Esophagus squamous epithelium (tissue), 5 donors: ENCODE measurements around the gene CARD14. TPM values are rescaled to one million over a fixed set of nuclear protein-coding genes. Genes with fewer than 3 reads are reported as not detected.

Source experiments
- DNase-seq: peaks from one replicate; lab custom pipeline; 2025; lab: John Stamatoyannopoulos, UW
- H3K27ac ChIP-seq, 4 donors: fragments of 200-600 bp; sonication (generic); one replicate each; pipeline ENCODE4 v1.5.1; 2016 to 2019; ENCODE audit warnings: mild to moderate bottlenecking in 1 of 4
- H3K27me3 ChIP-seq, 4 donors: fragments of 200-600 bp; sonication (generic); 1 replicate in 3 of 4; 2 replicates in 1 of 4; pipeline versions ENCODE4 v1.5.1 to v1.6.0; 2017 to 2021; ENCODE audit warnings: antibody characterized with exemption in 1 of 4
- H3K36me3 ChIP-seq, 3 donors: fragments of 200-600 bp; sonication (generic); one replicate each; pipeline ENCODE4 v1.5.1; 2016 to 2019
- H3K4me1 ChIP-seq, 3 donors: fragments of 200-600 bp; sonication (generic); one replicate each; pipeline ENCODE4 v1.5.1; 2017 to 2019
- H3K4me3 ChIP-seq, 4 donors: fragments of 200-600 bp; sonication (generic); 1 replicate in 3 of 4; 2 replicates in 1 of 4; pipeline ENCODE4 v1.5.1; 2016 to 2019; ENCODE audit warnings: mild to moderate bottlenecking in 2 of 4, moderate library complexity in 1 of 4
- H3K9me3 ChIP-seq, 3 donors: fragments of 200-600 bp; sonication (generic); one replicate each; pipeline ENCODE4 v1.5.1; 2016 to 2019
- CTCF ChIP-seq, 6 experiments: fragments of 450-650 bp in 4 of 6; fragments of 200-600 bp in 2 of 6; sonication (generic) in 2 of 6; IDR thresholded peaks; one replicate each; pipeline ENCODE4 v1.5.1; 2016 to 2019; ENCODE audit warnings: antibody characterized with exemption in 6 of 6, mild to moderate bottlenecking in 4 of 6, moderate library complexity in 4 of 6
- POLR2A ChIP-seq, 4 donors: fragments of 450-650 bp; IDR thresholded peaks; one replicate each; pipeline ENCODE4 v1.6.1; 2017; ENCODE audit warnings: antibody characterized with exemption in 4 of 4, mild to moderate bottlenecking in 4 of 4, moderate library complexity in 3 of 4
- WGBS, 2 donors: methylation state at CpG; one replicate each; pipeline ENCODE4 v1.1.5; 2018; 5-methylcytosine and 5-hydroxymethylcytosine counted together
- intact Hi-C: fragments of 100-400 bp; cut with DNase I; formaldehyde crosslinking; loops from one replicate; pipeline ENCODE4 v1.15.0; 2022
- total RNA-seq, 4 donors: library from RNA; depleted of rRNA; stranded (reverse); fragments of >200 nt; gene quantifications; one replicate each; pipeline ENCODE4 v1.1.0, GENCODE V29; 2016
- donor health status: DM: yes; HTN: yes; CAD: no.

The CARD14 gene
- total RNA-seq, 4 donors from 2014 or later = 13.0 to 54.3 (median 27.6) TPM

GRCh38 chr17:80209765-80210164, 39.9 kb downstream of the CARD14 start:
- no peak for DNase-seq
- no peak for TF ChIP-seq POLR2A (IDR thresholded peaks at IDR 0.05)
- peaks cover 13 to 100% (median 29%) of the 10 kb centered on the region in 3 donors for H3K36me3 ChIP-seq

GRCh38 chr17:80210348-80211108, 40.7 kb downstream of the CARD14 start:
- H3K27ac ChIP-seq = no peak overlapping the region
- H3K36me3 ChIP-seq = peaks cover 8 to 100% (median 29%) of the 10 kb centered on the region in 3 donors
- no peaks in the 10 kb centered on the region for H3K27me3 ChIP-seq
- intact Hi-C loops = no loop called here
- no peak overlapping the region for H3K4me3 ChIP-seq
- TF ChIP-seq CTCF (IDR thresholded peaks at IDR 0.05) (no peak), POLR2A (IDR thresholded peaks at IDR 0.05) (no peak)
- DNase-seq = no peak
- WGBS, 2 donors = 96 to 98% methylated on average over 10 to 32 of the region's 47 CpGs
- H3K9me3 ChIP-seq = no peaks in the 10 kb centered on the region
- no peaks in the 10 kb centered on the region for H3K4me1 ChIP-seq

More at GRCh38 chr17:80209765-80210164, 39.9 kb downstream of the CARD14 start:
- no peak overlapping the region for H3K27ac ChIP-seq
- intact Hi-C loops = no loop called here
- H3K4me1 ChIP-seq = no peaks in the 10 kb centered on the region
- 83% methylated on average over 9 of the region's 12 CpGs; no CpG with 5 or more reads in 1 of the 2 donors for WGBS, 2 donors
- H3K4me3 ChIP-seq = no peak overlapping the region
- no peaks in the 10 kb centered on the region for H3K9me3 ChIP-seq
- H3K27me3 ChIP-seq = no peaks in the 10 kb centered on the region

GRCh38 chr17:80212109-80212508, 42.3 kb downstream of the CARD14 start:
- Histone ChIP-seq H3K36me3 (peaks cover 8 to 100% (median 29%) of the 10 kb centered on the region in 3 donors), H3K27me3 (no peaks in the 10 kb centered on the region)
- WGBS, 2 donors = 88% methylated on average over 8 of the region's 22 CpGs; no CpG with 5 or more reads in 1 of the 2 donors

GRCh38 chr17:80212511-80212910, 42.7 kb downstream of the CARD14 start:
- peaks cover 8 to 100% (median 29%) of the 10 kb centered on the region in 3 donors for H3K36me3 ChIP-seq
- H3K4me1 ChIP-seq = peaks cover 0 to 2% (median 0%) of the 10 kb centered on the region in 3 donors
- H3K9me3 ChIP-seq = no peaks in the 10 kb centered on the region
- no peaks in the 10 kb centered on the region for H3K27me3 ChIP-seq
- TF ChIP-seq CTCF (IDR thresholded peaks at IDR 0.05) (no peak), POLR2A (IDR thresholded peaks at IDR 0.05) (no peak)
- DNase-seq = no peak
- no peak overlapping the region for H3K27ac ChIP-seq
- no peak overlapping the region for H3K4me3 ChIP-seq
- WGBS, 2 donors = 86 to 89% methylated on average over 5 to 9 of the region's 12 CpGs
- intact Hi-C loops = no loop called here

More at GRCh38 chr17:80212109-80212508, 42.3 kb downstream of the CARD14 start:
- no peaks in the 10 kb centered on the region for H3K4me1 ChIP-seq
- no peak overlapping the region for H3K27ac ChIP-seq
- TF ChIP-seq CTCF (IDR thresholded peaks at IDR 0.05) (no peak), POLR2A (IDR thresholded peaks at IDR 0.05) (no peak)
- no peaks in the 10 kb centered on the region for H3K9me3 ChIP-seq
- no peak for DNase-seq
- intact Hi-C loops = no loop called here
- no peak overlapping the region for H3K4me3 ChIP-seq

GRCh38 chr17:80212962-80213642, 43.3 kb downstream of the CARD14 start:
- H3K27me3 ChIP-seq = no peaks in the 10 kb centered on the region
- TF ChIP-seq CTCF (IDR thresholded peaks at IDR 0.05) = no peak
- no peaks in the 10 kb centered on the region for H3K9me3 ChIP-seq
- H3K4me3 ChIP-seq = no peak overlapping the region
- intact Hi-C loops = no loop called here
- 62 to 85% methylated on average over 11 to 14 of the region's 19 CpGs for WGBS, 2 donors
- no peak overlapping the region for H3K27ac ChIP-seq
- no peak for DNase-seq
- peaks cover 8 to 100% (median 29%) of the 10 kb centered on the region in 3 donors for H3K36me3 ChIP-seq
- H3K4me1 ChIP-seq = peaks cover 0 to 8% (median 0%) of the 10 kb centered on the region in 3 donors
